HG03159 (cell line): ENCODE data around the gene SENP1.

Experiments
- ATAC-seq: cut with Tn5 transposase; IDR thresholded peaks from one replicate; pipeline ENCODE4 v1.9.1; 2021; ENCODE audit warnings: mild to moderate bottlenecking, moderate library complexity; ENCODE audit not compliant: unreplicated experiment

Gene SENP1

GRCh38 chr12:48068457-48068856, 37.4 kb downstream of the SENP1 start:
- no peak for ATAC-seq

GRCh38 chr12:48067250-48067938, 38.5 kb downstream of the SENP1 start:
- no peak for ATAC-seq

GRCh38 chr12:48065041-48065440, 40.8 kb downstream of the SENP1 start:
- ATAC-seq, result no peak

DNA sequence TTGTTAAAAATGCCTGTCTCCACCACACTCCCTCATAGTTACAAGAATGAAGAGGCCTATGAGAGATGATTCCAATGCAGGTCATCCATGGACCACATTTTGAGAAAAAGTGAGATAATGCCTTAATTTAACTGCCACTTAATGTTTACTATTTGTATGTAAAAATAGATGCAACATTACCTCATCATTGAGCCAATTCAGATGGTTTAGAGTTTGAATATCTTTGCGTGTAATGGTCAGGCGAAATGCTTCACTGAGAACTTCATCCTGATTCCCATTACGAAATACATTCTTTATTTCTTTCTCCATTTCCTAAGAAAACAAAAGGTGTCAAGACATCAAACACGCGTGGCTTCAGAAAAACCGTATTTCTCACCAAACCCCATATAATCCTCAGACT, 42.3 kb downstream of the SENP1 start:
- no peak for ATAC-seq

DNA sequence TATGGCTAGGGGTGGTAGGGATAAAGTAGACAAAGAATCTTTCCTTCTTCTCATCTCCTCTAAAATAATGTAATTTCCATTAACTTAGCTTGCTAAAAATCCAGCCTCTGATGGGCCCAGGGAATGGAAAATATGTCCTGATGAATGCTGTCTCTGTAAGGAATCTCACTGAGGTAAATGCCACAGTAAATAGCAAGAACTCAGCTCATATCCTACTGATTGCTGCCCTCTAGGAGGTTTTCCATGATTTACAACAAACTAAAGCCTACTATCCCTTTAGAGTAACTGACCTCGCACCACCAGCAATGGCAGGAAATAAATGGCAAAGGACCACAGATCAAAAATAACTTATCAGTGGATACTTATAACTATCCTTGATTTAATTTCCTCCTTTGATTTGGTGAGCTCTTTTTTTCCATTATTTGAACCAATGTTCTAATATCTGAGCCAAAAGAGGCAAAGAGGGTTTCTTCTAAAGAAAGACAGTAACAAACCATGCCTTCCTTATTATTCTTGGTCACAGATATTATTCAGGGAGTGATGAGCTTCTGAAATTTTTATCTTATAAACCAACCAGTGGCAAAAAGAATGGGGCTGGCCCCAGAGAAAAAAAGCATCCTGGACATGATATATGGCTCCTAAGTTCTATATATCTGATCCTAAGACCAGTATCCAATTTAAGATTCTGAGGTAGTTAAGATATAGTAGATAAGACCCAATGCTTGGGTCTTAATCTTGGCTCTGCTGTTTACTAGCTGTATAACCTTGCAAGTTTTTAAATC, 43.8 kb downstream of the SENP1 start:
- ATAC-seq, result no peak

DNA sequence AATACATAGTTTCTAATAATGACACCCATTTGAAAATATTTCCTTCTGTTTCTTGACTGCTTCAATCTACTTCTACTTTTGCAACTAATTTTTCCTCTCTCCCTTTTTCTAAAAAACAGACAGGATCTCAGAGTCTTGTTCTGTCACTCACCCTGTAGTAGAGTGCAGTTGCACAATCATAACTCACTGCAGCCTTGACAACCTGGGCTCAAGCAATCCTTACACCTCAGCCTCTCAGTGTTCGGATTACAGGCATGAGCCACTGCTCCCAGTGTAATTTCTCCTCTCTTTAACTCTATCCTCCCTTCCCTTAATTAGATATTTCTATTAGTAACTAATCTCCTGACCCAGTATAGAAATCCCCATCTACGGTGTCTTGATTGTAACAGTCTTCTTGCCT, 45.4 kb downstream of the SENP1 start:
- ATAC-seq, result no peak

- ATAC-seq, result no peak
Observed at GRCh38 chr12:48058771-48059170, 47.1 kb downstream of the SENP1 start.

DNA sequence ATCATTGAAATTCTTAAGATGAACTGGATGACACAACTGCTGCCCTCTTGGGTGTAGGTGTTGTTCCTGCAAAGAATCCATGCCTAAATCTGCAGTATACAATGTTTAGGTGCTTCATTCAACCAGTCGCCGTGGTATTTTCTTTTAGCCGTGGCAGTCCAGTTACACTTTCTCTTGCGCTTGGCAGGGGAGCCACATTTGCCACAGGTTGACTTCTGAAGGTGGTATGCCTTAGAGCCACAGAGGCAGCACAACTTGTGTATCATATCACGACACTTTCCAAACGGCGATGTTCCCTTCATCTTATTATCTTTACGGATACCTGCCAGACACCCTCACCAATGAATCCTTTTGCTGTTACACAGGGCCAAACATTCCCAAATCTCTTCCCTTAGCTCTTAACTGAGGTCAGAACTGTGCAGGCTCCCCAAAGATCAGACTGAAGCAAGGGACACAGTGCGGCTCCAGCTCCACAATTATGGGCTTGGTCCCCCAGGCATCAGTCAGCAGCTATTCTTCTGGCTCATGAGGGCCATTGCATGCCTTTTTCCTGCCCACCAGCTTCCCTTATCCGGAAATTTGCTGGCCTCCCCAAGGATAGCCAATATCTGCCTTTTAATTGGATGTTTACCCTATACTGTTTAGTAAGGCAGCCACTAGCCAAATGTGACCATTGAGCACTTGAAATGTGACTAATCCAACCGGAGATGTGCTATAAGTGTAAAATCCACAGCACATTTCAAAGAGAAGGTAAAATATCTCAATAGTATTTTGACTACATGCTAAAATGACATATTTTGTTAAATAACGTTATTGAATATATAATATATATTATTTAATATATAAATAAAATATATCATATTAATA, 50.7 kb downstream of the SENP1 start:
- no peak for ATAC-seq

DNA sequence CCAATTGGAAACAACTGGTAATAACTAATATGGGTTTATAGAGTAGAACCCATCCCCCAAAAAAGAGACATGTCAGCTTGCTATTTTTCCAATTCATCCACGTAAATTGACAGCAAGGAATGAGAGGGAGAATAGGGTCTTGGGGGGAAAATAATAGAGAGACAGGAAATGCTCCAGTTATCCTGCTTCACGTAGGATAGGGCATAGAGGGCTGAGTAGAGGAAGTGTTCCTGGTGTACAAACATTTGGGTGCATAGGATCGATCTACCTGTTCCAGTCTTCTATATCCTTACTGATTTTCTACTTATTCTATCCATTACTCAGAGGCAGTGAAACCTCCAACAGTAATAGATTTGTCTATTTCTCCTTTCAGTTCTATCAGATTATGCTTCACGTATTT, 52.0 kb downstream of the SENP1 start:
- no peak for ATAC-seq

GRCh38 chr12:48053122-48053521, 52.8 kb downstream of the SENP1 start:
- ATAC-seq, result no peak

DNA sequence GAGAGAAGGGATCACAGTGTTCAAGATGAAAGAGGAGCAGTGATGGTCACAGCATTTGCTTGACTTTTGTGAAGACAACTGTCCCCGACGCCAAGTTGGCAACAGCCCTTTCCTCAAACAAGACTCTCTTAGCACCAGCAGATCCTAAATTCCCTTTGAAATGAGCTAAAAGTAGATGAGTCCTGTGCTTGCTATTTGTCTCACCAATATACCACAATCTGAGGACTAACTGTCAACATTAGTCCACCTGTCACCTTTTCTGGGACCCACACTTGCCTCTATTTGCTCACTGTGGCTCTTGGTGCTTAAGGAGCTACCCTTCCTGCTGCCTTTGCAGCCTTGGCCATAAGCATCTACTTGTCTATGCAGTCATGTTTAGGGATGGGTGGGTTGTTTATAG, 54.2 kb downstream of the SENP1 start:
- no peak for ATAC-seq

GRCh38 chr12:48050174-48050573, 55.7 kb downstream of the SENP1 start:
- no peak for ATAC-seq

DNA sequence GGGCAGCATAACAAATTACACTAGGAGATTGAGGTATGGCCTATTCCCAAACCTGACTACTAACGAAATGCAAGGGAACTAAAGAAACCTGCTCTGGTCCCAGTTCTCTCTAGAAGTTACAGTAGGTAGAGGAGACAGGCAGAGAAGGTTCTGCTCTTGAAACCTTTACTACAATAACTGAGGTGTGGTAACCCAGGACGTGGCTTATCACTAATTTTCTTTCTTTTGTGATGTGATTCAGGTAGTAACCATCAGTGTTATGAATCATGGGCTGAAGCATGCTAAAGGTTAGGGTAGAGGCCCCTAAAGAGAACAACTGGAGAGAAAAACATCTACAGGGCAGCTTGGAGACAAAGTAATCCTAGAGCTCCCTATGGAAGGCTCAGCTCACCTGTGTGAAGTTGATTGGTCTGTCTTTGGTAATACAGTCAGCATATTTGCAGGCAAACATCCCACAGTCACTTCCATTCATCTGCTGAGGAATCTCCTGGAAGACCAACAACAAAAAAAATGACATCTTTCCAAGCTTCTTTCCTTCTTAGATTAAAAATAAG, 59.8 kb downstream of the SENP1 start:
- ATAC-seq, result no peak

GRCh38 chr12:48045061-48045846, 60.6 kb downstream of the SENP1 start:
- ATAC-seq, result no peak

GRCh38 chr12:48044396-48044795, 61.5 kb downstream of the SENP1 start:
- no peak for ATAC-seq

DNA sequence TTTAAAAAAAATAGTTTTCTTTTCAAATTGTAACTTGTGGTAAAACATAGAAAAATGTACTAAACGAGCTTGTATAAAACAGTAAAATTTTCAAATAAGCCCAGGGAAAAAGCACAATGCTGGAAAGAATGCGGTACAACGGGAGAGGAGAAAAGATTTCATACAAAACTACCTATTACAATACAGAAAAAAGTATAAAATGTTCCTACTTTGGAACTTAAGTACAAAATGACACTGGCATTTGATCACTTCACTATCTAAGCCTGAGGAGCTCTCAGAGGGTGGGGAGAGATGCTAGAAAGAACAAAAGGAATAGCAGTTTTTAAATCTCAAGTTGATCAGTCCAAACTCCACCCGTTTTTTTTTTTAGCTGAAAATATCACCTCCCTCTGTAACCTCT, 62.1 kb downstream of the SENP1 start:
- no peak for ATAC-seq

DNA sequence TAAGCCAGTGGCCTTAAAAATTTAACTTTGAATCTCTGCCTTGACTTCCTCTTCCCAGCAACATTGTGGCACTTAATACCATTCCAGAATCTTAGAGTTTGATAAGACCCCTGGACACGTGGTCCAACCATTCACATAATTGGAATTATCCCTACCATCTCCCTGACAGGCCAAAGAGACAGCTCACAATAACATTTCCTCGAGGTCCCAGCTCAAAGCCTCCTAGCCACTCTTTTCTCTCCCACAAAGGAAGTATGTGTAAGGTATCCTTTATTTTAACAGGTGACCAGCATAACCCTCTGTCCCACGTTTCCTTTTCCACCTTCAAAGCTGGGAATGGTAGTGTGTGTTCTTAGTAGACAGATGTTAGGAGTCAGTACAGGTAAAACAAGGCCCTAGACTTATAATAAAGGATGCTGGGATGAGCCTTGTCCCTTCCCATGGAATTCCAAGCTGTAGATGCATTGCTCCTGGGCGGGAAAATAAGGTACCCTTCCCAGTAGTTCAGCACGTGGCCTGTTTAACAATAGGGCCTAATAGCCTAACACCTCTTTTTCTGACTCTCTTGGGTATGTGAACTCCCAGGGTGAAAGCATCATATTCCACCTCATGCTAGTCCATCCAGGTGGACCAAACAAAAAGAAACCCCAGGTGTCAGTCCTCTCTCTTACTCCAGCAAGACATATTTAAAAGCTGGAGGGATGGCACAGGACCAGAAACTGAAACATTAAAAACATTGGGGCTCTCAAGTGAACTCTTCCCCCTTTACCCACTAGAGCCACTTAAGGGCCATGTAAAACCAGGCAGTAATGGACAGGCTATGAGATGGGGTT, 64.1 kb downstream of the SENP1 start:
- ATAC-seq, result no peak

GRCh38 chr12:48040354-48040753, 65.5 kb downstream of the SENP1 start:
- ATAC-seq, result no peak

DNA sequence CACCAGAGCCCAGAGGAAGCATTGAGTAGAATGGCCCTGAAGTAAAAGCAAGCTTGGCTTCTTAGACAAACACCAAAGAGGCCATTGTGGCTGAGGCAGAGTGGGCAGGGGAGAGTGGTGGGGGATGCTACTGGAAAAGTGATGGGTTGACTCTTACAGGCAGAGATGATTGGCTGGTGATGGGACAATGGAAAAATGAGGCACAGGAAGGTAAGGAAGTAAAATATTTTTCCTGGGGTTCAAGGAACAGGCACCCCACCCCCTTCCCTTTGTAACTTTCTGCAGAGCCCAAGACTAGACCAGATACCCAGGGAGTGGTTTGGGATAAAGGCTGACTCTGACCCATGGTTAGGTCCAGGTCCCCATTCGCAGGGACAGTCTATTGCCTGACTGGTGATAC, 66.7 kb downstream of the SENP1 start:
- no peak for ATAC-seq

- ATAC-seq, result no peak
Observed at GRCh38 chr12:48038085-48038484, 67.8 kb downstream of the SENP1 start.
